GM18498 (cell line): Measurements from ENCODE around the gene MRPL55.

Experiments
- ATAC-seq: cut with Tn5 transposase; IDR thresholded peaks from one replicate; pipeline ENCODE4 v1.9.1; 2021; ENCODE audit warnings: mild to moderate bottlenecking, moderate library complexity; ENCODE audit not compliant: unreplicated experiment

The MRPL55 gene

GRCh38 chr1:228102791-228103620 is 6.1 kb downstream of the MRPL55 start, which contains the start of gene C1orf35:
Gene C1orf35, minus strand, starts transcription at chr1:228103325. Its CDS starts 98 bp downstream, at chr1:228103227.
- peak; percentile 78 for ATAC-seq

DNA sequence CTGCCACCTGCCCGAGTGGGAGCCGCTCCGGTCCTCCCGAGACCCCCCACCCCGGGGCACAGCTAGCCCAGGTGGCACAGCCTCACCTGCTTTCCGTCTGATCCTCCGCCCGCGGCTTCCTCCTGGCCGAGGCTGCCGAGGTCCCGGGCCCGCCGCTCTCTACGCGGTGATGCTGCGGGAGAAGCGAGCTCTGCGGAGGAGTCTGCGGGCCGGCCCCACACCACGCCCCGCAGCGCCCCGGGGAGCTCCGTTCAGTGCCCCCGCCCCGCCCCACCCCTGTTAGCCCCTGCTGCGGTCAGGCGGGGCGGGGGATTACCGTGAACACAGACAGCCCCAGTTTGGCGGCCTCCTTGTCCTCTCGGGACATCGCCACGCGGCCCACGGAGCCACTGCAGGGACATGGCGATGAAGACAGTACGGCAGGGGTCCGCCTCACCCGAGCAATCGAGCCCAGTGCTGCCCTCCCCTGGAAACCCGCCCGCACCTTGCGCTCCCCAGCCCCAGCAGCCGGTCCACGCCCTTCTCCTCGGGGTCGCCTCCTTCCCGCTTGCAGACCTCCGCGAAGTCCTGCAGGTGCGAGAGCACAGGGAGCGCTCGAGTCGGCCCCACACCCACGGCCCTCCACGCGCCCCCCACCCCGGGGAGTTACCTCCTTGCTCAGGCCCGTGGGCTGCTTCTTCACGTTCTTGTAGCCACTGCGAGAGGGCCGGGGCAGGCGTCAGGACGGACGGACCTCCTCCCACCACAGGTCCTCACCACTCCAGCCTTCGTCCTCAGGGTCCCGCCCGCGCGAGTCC is 6.9 kb downstream of the MRPL55 start:
- ATAC-seq, result peak; percentile 23

DNA sequence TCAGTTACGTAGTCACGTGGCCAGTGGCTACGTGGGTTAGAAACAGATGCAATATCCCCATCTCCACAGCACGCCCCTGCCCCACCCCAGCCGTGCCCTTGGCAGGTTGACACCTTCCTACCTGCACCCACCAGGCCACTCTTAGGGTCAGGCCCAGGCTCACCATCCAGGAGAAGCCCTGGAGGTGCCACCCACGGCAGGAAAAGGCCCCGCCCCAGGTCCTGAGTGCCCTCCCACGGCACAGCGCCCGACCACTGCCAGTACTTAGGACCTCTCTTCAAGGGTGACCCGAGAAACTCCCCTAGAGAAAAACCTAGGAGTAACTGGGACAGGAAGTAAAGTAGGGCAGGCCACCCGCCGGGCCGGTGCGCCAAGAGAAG is 7.5 kb downstream of the MRPL55 start:
- no peak for ATAC-seq

- no peak for ATAC-seq
Observed at GRCh38 chr1:228100822-228101613, 8.1 kb downstream of the MRPL55 start.

DNA sequence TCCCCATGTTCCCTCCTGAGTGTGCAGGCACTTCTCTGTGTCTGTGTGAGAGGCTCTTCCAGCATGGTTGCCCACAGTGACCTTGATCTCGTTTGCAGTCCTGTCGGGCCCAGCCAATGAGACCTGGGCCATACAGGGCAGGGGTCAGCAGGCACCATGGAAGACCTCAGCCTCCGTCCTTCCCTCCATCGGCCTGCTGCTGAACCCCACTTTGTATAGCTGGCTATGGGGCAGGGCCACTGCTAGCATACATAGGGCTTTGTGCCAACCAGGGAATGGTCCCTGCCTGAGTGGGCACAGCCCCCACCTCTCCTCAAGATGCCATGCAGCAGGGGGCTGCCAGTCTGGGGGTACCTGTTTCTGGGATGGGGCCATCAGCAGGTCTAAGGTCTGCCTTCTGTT is 9.8 kb downstream of the MRPL55 start:
- ATAC-seq, result no peak

GRCh38 chr1:228098323-228098931 is 10.7 kb downstream of the MRPL55 start:
- no peak for ATAC-seq

DNA sequence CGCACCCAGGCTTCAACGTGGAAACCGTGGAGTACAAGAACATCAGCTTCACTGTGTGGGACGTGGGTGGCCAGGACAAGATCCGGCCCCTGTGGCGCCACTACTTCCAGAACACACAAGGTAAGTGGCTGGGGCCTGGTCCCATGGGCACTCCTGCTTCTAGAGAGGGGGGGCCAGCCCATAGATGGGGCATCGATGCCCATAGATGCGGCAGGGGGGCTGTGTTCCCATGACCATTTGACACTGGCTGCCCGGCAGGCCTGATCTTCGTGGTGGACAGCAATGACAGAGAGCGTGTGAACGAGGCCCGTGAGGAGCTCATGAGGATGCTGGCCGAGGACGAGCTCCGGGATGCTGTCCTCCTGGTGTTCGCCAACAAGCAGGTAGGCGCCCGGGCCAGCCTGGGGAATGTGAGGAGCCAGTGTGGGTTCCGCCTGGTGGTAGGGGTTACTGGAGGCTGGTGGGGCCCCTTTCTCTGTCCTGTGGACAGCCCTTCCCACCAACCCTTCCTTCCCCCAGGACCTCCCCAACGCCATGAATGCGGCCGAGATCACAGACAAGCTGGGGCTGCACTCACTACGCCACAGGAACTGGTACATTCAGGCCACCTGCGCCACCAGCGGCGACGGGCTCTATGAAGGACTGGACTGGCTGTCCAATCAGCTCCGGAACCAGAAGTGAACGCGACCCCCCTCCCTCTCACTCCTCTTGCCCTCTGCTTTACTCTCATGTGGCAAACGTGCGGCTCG is 11.6 kb downstream of the MRPL55 start:
- no peak for ATAC-seq

- no peak for ATAC-seq
Observed at GRCh38 chr1:228096416-228097332, 12.4 kb downstream of the MRPL55 start.

- ATAC-seq, result no peak
Observed at GRCh38 chr1:228095938-228096337, 13.2 kb downstream of the MRPL55 start.

DNA sequence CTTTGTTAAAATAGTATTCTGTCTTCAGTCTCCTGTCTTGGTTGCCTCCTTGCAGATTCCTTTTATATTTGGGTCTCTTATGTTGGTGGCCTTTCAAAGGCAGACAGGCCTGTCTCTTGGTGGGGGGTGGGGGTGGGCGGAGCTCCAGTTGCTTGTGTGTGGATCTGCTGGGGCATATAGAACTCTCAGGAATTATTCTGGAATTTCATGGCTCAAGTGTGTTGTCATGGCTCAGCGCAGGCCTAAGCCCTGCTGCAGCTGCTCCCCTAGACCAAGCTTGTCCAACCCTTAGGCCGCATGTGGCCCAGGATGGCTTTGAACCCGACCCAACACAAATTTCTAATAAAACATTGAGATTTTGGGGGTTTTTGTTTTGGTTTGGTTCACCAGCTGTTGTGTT is 13.9 kb downstream of the MRPL55 start:
- ATAC-seq, result no peak

- no peak for ATAC-seq
Observed at GRCh38 chr1:228094432-228095016, 14.6 kb downstream of the MRPL55 start.

DNA sequence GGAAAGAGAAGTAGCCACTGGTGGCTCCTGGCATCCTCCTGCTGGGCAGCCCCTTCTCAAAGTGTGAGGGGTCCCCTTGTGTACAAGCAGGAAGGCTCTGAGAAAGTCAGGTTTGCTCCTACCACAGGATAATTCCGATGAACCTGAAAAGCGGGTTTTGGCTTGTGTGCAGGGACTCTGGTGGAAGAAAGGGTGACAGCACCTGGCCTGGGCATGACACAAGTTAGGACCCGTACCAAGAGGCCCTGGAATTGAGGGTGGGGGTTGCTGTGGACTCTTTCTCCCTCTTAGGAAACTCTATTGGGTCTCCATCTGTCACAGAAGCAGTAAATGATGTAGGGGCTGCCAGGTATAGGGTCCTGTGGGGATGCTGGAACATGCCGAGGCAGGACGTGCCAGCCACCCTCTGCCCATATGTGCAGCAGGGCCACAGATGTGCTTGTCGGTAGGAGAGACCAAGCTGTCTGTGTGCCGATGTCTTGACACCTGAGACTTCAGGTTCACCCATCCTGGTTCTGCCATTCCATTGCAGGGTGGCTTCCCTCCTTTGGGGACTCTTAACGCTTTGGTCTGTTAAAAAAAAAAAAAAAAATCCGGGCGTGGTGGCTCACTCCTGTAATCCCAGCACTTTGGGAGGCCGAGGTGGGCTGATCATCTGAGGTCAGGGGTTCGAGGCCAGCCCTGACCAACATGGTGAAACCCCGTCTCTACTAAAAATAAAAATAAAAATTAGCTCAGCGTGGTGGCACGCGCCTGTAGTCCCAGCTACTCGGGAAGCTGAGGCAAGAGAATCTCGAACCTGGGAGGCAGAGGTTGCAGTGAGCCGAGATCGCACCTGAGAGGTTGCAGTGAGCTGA is 15.8 kb downstream of the MRPL55 start:
- ATAC-seq, result no peak

- ATAC-seq, result no peak
Observed at GRCh38 chr1:228092342-228093049, 16.6 kb downstream of the MRPL55 start.

DNA sequence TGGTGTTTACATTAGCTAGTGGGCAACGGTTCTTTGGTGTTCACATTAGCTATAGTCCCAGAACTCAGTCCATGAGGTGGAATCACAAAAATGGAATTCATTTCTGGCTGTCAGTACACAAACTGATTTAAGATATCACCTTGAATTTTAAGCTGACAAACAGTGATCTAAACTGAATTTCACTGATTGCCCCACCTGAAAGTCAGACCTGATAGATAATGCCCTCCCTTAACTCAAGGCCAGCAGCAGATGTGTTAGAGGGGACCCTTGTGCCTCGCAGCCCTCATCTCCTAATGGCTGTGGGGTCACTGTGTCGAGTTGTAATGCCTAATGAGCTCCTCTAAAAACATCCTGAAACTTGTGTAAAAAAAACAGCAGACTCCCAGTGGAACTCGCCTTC is 18.0 kb downstream of the MRPL55 start:
- ATAC-seq, result no peak

- ATAC-seq, result no peak
Observed at GRCh38 chr1:228090613-228091081, 18.5 kb downstream of the MRPL55 start.

DNA sequence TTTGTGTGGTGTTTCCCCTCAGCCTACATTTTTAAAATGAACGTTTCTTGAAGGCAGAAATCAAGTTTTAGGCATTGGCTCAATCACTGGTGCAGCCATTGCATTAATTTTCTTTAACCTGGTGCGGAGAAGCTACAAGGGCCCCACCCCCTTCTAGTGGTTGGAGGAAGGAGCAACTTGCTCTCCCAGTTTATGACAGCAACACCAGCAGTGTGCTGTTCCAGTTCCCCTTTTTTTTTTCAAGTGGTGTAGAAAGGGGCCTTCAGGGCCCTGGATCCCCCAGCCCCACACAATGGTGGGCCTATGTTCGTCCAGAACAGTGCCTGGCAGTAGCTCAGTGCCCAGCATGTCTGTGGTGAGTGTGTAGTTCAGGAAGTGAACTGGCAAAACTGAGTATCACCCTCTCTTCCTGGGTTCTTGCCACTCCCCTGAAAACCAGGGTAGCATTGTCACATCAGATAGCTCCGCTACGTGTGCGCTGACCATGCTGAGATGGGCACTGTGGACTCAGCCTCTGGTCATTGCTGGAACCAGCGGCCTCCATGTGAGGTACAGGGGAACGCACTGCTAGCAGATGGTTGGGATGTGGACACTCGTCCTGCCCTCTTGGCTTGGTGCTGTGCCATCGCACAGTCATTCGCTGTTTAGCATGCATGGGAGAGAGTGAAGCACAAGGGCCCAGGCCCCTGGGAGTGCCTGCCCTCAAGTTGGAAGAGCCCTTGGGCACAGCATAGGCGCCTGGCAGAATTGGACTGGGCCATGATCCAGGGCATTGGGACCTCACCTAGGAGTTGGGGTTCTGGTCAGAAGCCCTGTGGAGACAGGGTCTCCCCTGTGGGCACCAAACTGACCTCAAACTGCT is 19.3 kb downstream of the MRPL55 start:
- ATAC-seq, result no peak
